ENCODE results near the gene NKAIN1. TPM values are rescaled to one million over a fixed set of nuclear protein-coding genes. Genes with fewer than 3 reads are reported as not detected.

The NKAIN1 gene
- total and polyA plus RNA-seq, 2 experiments from 2014 or later = 14.7 to 56.7 TPM

DNA sequence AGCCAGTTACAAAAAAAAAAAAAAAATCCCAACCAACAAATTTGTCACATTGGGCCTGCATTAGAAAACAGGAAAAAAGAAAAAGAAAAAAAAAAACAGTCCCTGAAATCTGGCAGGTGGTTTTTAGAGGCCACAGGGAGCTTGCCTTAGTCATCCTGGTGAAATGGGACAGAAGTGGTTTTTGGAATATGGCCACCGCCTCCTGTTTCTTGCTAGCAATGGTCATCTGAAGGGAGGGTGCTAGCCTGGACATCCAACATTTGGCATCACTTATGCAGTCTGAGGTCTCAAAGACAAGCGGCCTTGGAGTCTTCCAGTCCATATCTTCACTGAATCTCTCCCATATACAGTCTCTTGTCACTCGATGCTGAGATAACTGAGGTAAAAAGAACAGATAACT lies 20.1 kb upstream of the NKAIN1 start (continued):
- TF ChIP-seq, protein P1, sequence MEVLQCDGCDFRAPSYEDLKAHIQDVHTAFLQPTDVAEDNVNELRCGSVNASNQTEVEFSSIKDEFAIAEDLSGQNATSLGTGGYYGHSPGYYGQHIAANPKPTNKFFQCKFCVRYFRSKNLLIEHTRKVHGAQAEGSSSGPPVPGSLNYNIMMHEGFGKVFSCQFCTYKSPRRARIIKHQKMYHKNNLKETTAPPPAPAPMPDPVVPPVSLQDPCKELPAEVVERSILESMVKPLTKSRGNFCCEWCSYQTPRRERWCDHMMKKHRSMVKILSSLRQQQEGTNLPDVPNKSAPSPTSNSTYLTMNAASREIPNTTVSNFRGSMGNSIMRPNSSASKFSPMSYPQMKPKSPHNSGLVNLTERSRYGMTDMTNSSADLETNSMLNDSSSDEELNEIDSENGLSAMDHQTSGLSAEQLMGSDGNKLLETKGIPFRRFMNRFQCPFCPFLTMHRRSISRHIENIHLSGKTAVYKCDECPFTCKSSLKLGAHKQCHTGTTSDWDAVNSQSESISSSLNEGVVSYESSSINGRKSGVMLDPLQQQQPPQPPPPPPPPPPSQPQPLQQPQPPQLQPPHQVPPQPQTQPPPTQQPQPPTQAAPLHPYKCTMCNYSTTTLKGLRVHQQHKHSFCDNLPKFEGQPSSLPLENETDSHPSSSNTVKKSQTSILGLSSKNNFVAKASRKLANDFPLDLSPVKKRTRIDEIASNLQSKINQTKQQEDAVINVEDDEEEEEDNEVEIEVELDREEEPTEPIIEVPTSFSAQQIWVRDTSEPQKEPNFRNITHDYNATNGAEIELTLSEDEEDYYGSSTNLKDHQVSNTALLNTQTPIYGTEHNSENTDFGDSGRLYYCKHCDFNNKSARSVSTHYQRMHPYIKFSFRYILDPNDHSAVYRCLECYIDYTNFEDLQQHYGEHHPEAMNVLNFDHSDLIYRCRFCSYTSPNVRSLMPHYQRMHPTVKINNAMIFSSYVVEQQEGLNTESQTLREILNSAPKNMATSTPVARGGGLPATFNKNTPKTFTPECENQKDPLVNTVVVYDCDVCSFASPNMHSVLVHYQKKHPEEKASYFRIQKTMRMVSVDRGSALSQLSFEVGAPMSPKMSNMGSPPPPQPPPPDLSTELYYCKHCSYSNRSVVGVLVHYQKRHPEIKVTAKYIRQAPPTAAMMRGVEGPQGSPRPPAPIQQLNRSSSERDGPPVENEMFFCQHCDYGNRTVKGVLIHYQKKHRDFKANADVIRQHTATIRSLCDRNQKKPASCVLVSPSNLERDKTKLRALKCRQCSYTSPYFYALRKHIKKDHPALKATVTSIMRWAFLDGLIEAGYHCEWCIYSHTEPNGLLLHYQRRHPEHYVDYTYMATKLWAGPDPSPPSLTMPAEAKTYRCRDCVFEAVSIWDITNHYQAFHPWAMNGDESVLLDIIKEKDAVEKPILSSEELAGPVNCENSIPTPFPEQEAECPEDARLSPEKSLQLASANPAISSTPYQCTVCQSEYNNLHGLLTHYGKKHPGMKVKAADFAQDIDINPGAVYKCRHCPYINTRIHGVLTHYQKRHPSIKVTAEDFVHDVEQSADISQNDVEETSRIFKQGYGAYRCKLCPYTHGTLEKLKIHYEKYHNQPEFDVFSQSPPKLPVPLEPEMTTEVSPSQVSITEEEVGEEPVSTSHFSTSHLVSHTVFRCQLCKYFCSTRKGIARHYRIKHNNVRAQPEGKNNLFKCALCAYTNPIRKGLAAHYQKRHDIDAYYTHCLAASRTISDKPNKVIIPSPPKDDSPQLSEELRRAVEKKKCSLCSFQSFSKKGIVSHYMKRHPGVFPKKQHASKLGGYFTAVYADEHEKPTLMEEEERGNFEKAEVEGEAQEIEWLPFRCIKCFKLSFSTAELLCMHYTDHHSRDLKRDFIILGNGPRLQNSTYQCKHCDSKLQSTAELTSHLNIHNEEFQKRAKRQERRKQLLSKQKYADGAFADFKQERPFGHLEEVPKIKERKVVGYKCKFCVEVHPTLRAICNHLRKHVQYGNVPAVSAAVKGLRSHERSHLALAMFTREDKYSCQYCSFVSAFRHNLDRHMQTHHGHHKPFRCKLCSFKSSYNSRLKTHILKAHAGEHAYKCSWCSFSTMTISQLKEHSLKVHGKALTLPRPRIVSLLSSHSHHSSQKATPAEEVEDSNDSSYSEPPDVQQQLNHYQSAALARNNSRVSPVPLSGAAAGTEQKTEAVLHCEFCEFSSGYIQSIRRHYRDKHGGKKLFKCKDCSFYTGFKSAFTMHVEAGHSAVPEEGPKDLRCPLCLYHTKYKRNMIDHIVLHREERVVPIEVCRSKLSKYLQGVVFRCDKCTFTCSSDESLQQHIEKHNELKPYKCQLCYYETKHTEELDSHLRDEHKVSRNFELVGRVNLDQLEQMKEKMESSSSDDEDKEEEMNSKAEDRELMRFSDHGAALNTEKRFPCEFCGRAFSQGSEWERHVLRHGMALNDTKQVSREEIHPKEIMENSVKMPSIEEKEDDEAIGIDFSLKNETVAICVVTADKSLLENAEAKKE (CRISPR knock-in tag; IDR thresholded peaks at IDR 0.05) = no peak

GRCh38 chr1:31258581-31258980 lies 18.9 kb upstream of the NKAIN1 start:
- H3K36me3 Mint-ChIP-seq (ENCODE audit: low read depth) = peaks cover 53% of the 10 kb centered on the region
- TF ChIP-seq NANOG (IDR thresholded peaks at IDR 0.05; ENCODE audit: borderline replicate concordance) = no peak
- TF ChIP-seq, protein P1 (CRISPR knock-in tag; IDR thresholded peaks at IDR 0.05) = no peak
- TF ChIP-seq, protein P2, sequence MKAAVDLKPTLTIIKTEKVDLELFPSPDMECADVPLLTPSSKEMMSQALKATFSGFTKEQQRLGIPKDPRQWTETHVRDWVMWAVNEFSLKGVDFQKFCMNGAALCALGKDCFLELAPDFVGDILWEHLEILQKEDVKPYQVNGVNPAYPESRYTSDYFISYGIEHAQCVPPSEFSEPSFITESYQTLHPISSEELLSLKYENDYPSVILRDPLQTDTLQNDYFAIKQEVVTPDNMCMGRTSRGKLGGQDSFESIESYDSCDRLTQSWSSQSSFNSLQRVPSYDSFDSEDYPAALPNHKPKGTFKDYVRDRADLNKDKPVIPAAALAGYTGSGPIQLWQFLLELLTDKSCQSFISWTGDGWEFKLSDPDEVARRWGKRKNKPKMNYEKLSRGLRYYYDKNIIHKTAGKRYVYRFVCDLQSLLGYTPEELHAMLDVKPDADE (IDR thresholded peaks at IDR 0.05) = no peak
- TF ChIP-seq, protein P3, sequence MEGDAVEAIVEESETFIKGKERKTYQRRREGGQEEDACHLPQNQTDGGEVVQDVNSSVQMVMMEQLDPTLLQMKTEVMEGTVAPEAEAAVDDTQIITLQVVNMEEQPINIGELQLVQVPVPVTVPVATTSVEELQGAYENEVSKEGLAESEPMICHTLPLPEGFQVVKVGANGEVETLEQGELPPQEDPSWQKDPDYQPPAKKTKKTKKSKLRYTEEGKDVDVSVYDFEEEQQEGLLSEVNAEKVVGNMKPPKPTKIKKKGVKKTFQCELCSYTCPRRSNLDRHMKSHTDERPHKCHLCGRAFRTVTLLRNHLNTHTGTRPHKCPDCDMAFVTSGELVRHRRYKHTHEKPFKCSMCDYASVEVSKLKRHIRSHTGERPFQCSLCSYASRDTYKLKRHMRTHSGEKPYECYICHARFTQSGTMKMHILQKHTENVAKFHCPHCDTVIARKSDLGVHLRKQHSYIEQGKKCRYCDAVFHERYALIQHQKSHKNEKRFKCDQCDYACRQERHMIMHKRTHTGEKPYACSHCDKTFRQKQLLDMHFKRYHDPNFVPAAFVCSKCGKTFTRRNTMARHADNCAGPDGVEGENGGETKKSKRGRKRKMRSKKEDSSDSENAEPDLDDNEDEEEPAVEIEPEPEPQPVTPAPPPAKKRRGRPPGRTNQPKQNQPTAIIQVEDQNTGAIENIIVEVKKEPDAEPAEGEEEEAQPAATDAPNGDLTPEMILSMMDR (conservative IDR thresholded peaks at IDR 0.05; ENCODE audit: low read depth in 2 of 2) = no peak
- no peak for TF ChIP-seq POLR2AphosphoS5 (IDR thresholded peaks at IDR 0.05; ENCODE audit: low read depth)
- no peak for TF ChIP-seq EZH2 (IDR thresholded peaks at IDR 0.05; ENCODE audit: low read depth, unreplicated experiment)
- no peak for TF ChIP-seq ZNF331 (CRISPR knock-in tag; IDR thresholded peaks at IDR 0.05; ENCODE audit: low read depth)

More at GRCh38 chr1:31258581-31258980, 18.9 kb upstream of the NKAIN1 start:
- no peak overlapping the region for H3K4me3 Mint-ChIP-seq
- H3K79me2 ChIP-seq (replicated peaks; ENCODE audit: insufficient read depth) = no peaks in the 10 kb centered on the region
- no peak overlapping the region for H3K27ac ChIP-seq (ENCODE audit: low read depth)
- no peaks in the 10 kb centered on the region; the same call in 2 of the 3 replicates for H3K4me1 Mint-ChIP-seq
- no peak overlapping the region for H3K27ac Mint-ChIP-seq
- H3K9me2 ChIP-seq (ENCODE audit: insufficient read depth) = no peaks in the 10 kb centered on the region
- H3K27me3 Mint-ChIP-seq (ENCODE audit: insufficient read depth, low read depth, poor library complexity) = peaks cover under 1% of the 10 kb centered on the region
- DNase-seq (ENCODE audit: low spot score) (no peak), ATAC-seq (no peak)
- H3F3A ChIP-seq (replicated peaks; ENCODE audit: low read depth) = peaks cover 11% of the 10 kb centered on the region
- peaks cover 47% of the 10 kb centered on the region for H3K36me3 ChIP-seq (ENCODE audit: insufficient read depth)
- H3K9me3 Mint-ChIP-seq = no peaks in the 10 kb centered on the region
- H3K4me2 ChIP-seq = no peak overlapping the region
- H3K27me3 ChIP-seq (ENCODE audit: insufficient read depth) = no peaks in the 10 kb centered on the region
- H2AFZ ChIP-seq = no peak overlapping the region
- no peaks in the 10 kb centered on the region for H3K4me1 ChIP-seq (ENCODE audit: insufficient read depth)
- H4K20me1 ChIP-seq (replicated peaks; ENCODE audit: insufficient read depth) = 0 out of 2 replicates have a peak, but pooled peaks cover 3% of the 10 kb centered on the region
- H3K4me3 ChIP-seq = no peak overlapping the region

All from GM23338 (cell line).